Middle frontal gyrus (tissue), 1 donor: ENCODE results near the gene ADAMTSL1.

Source experiments
- DNase-seq: peaks from one replicate; pipeline ENCODE4 v3.0.0-alpha.2; 2015; ENCODE audit warnings: low spot score; ENCODE audit errors: extremely low spot score

ADAMTSL1 gene

GRCh38 chr9:18698992-18699391 is 225.0 kb downstream of the ADAMTSL1 start:
- DNase-seq: no peak

DNA sequence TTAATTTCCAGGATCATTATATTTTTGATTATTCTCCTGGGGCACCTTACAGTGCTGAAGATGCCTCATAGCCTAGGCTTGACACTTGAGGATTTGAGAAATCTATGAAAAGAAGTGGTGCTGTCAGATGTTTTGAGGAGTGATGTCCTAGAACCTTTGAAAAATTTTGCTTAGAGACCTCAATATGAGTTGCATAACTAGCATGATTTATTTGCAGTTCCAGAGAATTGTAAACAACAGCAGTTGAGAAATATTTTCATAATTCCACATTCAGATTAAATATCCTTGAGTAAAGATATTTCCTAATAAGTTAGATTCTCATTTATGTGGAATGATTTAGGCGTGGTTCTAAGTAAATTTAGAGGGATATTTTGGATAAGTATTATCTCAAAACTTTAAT is 225.8 kb downstream of the ADAMTSL1 start:
- no peak for DNase-seq

GRCh38 chr9:18700714-18701113 is 226.8 kb downstream of the ADAMTSL1 start:
- no peak for DNase-seq

GRCh38 chr9:18703151-18703900 is 229.4 kb downstream of the ADAMTSL1 start:
- no peak for DNase-seq

DNA sequence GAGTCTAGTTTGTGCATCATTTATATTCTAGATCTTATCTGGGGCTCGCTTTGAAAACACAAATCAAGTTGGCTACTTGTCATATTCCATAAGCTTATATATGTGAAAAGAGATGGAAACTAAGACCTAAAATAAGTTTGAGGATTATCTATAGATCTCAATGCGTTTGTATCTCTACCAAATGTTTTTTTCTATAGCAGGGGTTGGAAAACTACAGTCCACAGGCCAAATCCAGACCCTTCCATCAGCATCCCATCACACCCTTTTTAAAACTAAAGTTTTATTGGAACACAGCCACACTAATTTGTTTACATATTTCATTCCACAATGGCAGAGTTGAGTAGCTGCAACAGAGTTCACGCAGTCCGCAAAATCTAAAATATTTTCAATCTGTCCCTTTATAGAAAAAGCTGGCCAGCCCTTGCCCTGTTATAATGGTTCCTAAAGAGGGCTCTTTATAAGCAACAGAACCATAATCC is 230.0 kb downstream of the ADAMTSL1 start:
- DNase-seq: no peak

DNA sequence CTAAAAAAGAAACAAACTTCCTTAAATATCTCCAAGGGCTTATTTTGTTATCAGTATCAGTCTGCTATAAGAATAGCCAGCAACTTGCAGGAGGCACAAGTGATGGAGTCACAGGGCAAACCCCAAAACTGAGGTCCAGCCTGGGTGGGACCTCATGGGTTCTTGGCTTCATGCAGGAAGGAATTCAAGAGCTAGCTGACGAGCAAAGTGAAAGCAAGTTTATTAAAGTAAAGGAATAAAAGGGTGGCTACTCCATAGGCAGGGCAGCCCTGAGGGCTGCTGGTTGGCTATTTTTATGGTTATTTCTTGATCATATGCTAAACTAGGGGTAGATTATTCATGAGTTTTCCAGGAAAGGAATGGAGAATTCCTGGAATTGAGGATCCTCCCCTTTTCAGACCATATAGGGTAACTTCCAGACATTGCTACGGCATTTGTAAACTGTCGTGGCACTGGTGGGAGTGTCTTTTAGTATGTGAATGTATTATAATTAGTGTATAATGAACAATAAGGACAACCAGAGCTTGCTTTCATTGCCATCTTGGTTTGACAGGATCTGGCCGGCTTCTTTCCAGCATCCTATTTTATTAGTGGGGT is 231.9 kb downstream of the ADAMTSL1 start:
- DNase-seq: no peak

GRCh38 chr9:18706648-18707047 is 232.7 kb downstream of the ADAMTSL1 start:
- no peak for DNase-seq

DNA sequence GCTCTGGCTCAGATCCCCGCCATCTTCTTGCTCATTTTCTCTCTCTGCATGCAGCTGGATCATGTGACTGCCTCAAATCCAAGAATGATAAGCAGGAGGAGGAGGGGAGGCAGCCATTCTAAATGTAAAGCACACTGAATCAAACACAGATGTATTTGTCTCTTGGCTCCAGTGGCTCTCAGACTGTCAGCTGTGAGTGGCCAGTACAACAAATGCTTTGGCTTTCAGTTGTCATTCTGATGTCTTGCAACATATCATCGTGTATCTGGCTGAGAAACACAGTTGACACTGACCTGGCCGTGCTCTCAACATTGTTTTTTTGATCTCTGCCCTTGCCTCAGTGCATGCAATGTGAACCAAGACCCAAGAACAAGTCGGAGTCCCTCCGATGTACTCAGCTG is 233.1 kb downstream of the ADAMTSL1 start:
- DNase-seq: no peak

- DNase-seq: no peak
Observed at GRCh38 chr9:18707489-18708205, 233.7 kb downstream of the ADAMTSL1 start.

GRCh38 chr9:18708429-18708828 is 234.5 kb downstream of the ADAMTSL1 start:
- DNase-seq: no peak

DNA sequence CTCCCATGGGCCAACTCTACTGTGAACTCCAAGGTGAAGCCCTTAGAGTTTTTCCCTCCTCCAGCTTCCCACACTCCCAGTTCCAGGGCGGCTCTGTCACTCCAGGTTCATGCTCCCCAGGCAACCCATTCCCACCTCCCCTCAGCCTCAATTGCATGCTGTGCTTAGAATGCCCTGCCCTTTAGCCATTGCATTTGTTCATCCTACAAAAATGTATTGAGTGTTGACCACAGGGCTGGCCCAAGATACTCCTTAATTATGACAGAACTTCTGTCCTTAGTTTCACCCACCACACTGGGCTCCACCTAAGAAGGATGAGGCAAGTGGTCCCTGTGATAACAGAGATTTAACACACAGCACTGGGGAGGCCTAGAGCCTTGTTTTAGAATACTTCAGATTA is 236.1 kb downstream of the ADAMTSL1 start:
- no peak for DNase-seq

GRCh38 chr9:18717759-18718158 is 243.8 kb downstream of the ADAMTSL1 start:
- no peak for DNase-seq

- DNase-seq: no peak
Observed at GRCh38 chr9:18718393-18718792, 244.4 kb downstream of the ADAMTSL1 start.

DNA sequence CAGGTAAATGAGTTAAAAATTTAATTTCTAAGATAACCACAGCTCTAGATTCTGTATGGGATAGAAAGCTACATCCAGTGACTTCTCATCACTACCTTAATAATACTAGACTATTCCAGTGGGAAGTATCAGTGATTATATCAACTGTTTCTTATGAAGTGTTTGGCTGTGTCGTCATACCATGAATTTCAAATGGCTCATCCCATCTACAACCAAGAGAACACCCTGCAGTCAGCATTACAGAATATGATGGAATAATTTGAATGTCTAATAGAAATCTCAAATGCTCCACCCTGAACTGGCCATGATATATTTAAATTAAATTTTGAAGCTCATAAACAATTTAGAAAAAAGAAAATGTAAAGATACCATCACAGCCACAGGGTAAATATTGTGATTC is 245.0 kb downstream of the ADAMTSL1 start:
- DNase-seq: no peak

GRCh38 chr9:18720691-18721090 is 246.7 kb downstream of the ADAMTSL1 start:
- DNase-seq: no peak

GRCh38 chr9:18721267-18721994 is 247.5 kb downstream of the ADAMTSL1 start:
- DNase-seq: no peak

GRCh38 chr9:18721995-18722310 is 248.0 kb downstream of the ADAMTSL1 start:
- DNase-seq: no peak

- no peak for DNase-seq
Observed at GRCh38 chr9:18722882-18723281, 248.9 kb downstream of the ADAMTSL1 start.

GRCh38 chr9:18723366-18723765 is 249.4 kb downstream of the ADAMTSL1 start:
- DNase-seq: no peak

DNA sequence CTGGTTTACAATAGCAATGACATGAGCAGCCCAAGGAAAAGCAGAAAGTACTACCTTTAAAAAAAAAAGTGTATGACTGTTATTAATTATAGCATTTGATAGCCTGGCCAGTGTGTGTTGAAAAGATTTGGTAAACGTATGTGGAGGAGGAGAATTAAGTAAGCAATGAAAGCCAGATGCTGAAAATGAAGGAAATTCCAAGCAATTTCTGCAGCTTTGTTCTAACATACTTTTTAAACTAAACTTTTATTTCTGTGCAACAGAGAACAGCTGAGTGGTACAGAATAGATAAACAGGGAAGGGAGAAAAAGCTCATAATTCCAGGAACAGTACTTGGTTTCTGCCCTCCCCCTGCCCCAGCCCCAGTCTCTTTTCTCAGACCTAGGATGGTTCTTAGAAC is 252.6 kb downstream of the ADAMTSL1 start:
- DNase-seq: no peak

DNA sequence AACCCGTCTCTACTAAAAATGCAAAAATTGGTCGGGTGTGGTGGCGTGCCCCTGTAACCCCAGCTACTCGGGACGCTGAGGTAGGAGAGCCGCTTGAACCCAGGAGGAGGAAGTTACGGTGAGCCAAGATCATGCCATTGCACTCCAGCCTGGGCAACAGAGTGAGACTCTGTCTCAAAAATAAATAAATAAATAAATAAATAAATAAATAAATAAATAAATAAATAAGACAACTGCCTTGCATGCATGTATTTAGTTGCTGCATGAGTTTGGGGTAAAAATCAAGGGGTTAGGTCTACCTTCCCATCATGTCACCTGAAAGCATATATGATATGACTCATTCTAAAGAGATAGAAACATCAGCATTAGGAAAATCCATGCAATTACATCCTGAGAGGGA is 254.0 kb downstream of the ADAMTSL1 start:
- DNase-seq: no peak

DNA sequence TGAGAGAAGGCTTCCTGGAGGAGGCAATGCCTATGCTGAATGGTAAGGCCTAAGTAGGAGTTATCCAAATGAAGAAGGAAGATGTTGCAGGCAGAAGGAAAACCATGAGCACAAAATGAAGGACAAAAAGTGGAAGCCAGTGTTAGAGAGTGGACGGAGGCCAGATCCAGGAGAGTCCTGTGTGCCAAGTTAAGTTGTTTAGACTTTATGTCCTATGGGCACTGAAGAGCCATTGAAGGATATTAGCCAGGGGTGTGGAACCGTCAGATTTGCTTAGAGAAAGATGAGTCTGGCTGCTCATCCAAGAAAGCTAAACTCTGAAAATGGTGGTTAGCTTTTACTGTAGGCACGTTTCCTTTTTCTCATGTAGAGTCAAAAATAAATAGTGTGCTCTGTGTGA is 254.7 kb downstream of the ADAMTSL1 start:
- DNase-seq: no peak
